ENCODE measurements around the gene REP15. TPM values are rescaled to one million over a fixed set of nuclear protein-coding genes. Genes with fewer than 3 reads are reported as not detected.
"Not testable (repeated sequence)": the region's sequence is repeated elsewhere in the genome, so short reads cannot be mapped to it uniquely, and the experiment has no call there.

Gene REP15
- 2.8 and 3.0 TPM in 2 replicates for total RNA-seq
- long read RNA-seq, result 0 reads

- no peak for DNase-seq (ENCODE audit: low spot score, unreplicated experiment)
- no peak for TF ChIP-seq CTCF (IDR thresholded peaks at IDR 0.05; ENCODE audit: unreplicated experiment)
- no peaks in the 10 kb centered on the region for H3K9me3 Mint-ChIP-seq (ENCODE audit: low read depth)
- peak within 1 kb of the TSS; percentile 4 for H3K27ac Mint-ChIP-seq
- peaks cover 10% of the 10 kb centered on the region for H3K36me3 Mint-ChIP-seq (ENCODE audit: insufficient read depth)
- no peak within 1 kb of the TSS for H3K4me3 Mint-ChIP-seq (ENCODE audit: low read depth)
- H3K4me1 Mint-ChIP-seq (ENCODE audit: low read depth), result peaks cover 16% of the 10 kb centered on the region
- no peaks in the 10 kb centered on the region for H3K27me3 Mint-ChIP-seq
These were observed at the start of gene REP15 for GRCh38 chr12:27696293-27696652. Gene REP15 (plus strand): TSS chr12:27696447. CDS start chr12:27696563, 116 bp downstream.

GRCh38 chr12:27650011-27650410, 46.2 kb upstream of the REP15 start:
- no peak for DNase-seq (ENCODE audit: low spot score, unreplicated experiment)
- no peaks in the 10 kb centered on the region for H3K9me3 Mint-ChIP-seq (ENCODE audit: low read depth)
- H3K36me3 Mint-ChIP-seq (ENCODE audit: insufficient read depth), result peaks cover 21% of the 10 kb centered on the region
- H3K4me1 Mint-ChIP-seq (ENCODE audit: low read depth), result peaks cover 10% of the 10 kb centered on the region
- no peak overlapping the region for H3K4me3 Mint-ChIP-seq (ENCODE audit: low read depth)
- no peak overlapping the region for H3K27ac Mint-ChIP-seq
- no peaks in the 10 kb centered on the region for H3K27me3 Mint-ChIP-seq
- no peak for TF ChIP-seq CTCF (IDR thresholded peaks at IDR 0.05; ENCODE audit: unreplicated experiment)

- H3K9me3 Mint-ChIP-seq (ENCODE audit: low read depth), result no peaks in the 10 kb centered on the region
- H3K4me3 Mint-ChIP-seq (ENCODE audit: low read depth), result no peak overlapping the region
- no peak overlapping the region for H3K27ac Mint-ChIP-seq
- DNase-seq (ENCODE audit: low spot score, unreplicated experiment), result no peak
- no peak for TF ChIP-seq CTCF (IDR thresholded peaks at IDR 0.05; ENCODE audit: unreplicated experiment)
- no peaks in the 10 kb centered on the region for H3K4me1 Mint-ChIP-seq (ENCODE audit: low read depth)
- no peaks in the 10 kb centered on the region for H3K27me3 Mint-ChIP-seq
- H3K36me3 Mint-ChIP-seq (ENCODE audit: insufficient read depth), result peaks cover 17% of the 10 kb centered on the region
These were observed 45.0 kb upstream of the REP15 start for GRCh38 chr12:27651201-27651600.

GRCh38 chr12:27652174-27652763, 44.0 kb upstream of the REP15 start:
- Mint-ChIP-seq H3K36me3 (ENCODE audit: insufficient read depth) (peaks cover 14% of the 10 kb centered on the region), H3K9me3 (ENCODE audit: low read depth) (no peaks in the 10 kb centered on the region), H3K27ac (no peak overlapping the region), H3K4me1 (ENCODE audit: low read depth) (no peaks in the 10 kb centered on the region), H3K27me3 (no peaks in the 10 kb centered on the region), H3K4me3 (ENCODE audit: low read depth) (no peak overlapping the region)
- peak; percentile 100 for TF ChIP-seq CTCF (IDR thresholded peaks at IDR 0.05; ENCODE audit: unreplicated experiment)
- DNase-seq (ENCODE audit: low spot score, unreplicated experiment), result peak; percentile 60

GRCh38 chr12:27653661-27654060, 42.6 kb upstream of the REP15 start:
- TF ChIP-seq CTCF (IDR thresholded peaks at IDR 0.05; ENCODE audit: unreplicated experiment), result no peak
- no peak for DNase-seq (ENCODE audit: low spot score, unreplicated experiment)
- H3K4me3 Mint-ChIP-seq (ENCODE audit: low read depth), result no peak overlapping the region
- H3K9me3 Mint-ChIP-seq (ENCODE audit: low read depth), result no peaks in the 10 kb centered on the region
- H3K4me1 Mint-ChIP-seq (ENCODE audit: low read depth), result no peaks in the 10 kb centered on the region
- no peaks in the 10 kb centered on the region for H3K27me3 Mint-ChIP-seq
- H3K27ac Mint-ChIP-seq, result no peak overlapping the region
- H3K36me3 Mint-ChIP-seq (ENCODE audit: insufficient read depth), result peaks cover 9% of the 10 kb centered on the region

- H3K9me3 Mint-ChIP-seq (ENCODE audit: low read depth); H3K27me3 Mint-ChIP-seq; DNase-seq (ENCODE audit: low spot score, unreplicated experiment); H3K4me3 Mint-ChIP-seq (ENCODE audit: low read depth); H3K27ac Mint-ChIP-seq; H3K4me1 Mint-ChIP-seq (ENCODE audit: low read depth): not testable (repeated sequence)
- peaks cover 13% of the 10 kb centered on the region for H3K36me3 Mint-ChIP-seq (ENCODE audit: insufficient read depth)
These were observed 40.8 kb upstream of the REP15 start for GRCh38 chr12:27655476-27655875.
